Fibroblast of skin of scalp (primary cell): ENCODE measurements around the gene CCNL2.
"Not testable (repeated sequence)": the region's sequence is repeated elsewhere in the genome, so short reads cannot be mapped to it uniquely, and the experiment has no call there.

Experiments
- DNase-seq: peaks from one replicate; pipeline ENCODE4 v3.0.0-alpha.2; 2013

Gene CCNL2

DNA sequence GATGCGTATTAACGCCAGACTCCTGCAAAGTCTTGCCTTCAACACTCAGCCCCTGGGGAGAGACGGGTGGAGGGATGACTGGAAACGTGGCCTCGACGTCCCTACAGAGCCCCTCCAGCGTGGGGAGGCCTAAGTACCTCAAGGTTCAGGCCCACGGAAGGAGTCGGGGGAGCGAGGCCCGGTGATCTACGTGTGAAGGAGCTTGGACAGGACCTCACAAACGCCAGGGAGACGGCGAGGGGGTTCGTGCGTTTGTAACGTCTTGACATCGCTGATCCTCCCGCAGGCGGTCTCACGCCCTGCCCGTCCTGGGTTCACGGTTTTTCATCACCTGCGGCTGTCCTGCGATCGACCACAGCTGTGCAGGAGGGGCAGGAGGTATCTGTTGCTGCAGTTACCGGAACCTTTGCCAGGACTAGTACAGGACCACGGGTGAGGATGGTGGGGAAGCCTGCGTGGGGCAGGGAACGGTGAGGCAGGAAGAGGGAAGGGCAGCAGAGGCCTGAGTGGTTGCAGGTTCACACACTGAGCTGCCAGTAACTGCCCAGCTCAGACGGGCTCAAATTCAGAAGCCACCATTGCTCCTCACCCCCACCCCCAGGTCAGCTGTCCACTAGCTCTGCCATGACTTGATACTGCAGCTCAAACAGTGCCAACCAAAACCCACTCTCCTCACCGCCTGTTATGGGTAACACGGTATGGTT is 889 bp upstream of the CCNL2 start:
- no peak for DNase-seq

DNA sequence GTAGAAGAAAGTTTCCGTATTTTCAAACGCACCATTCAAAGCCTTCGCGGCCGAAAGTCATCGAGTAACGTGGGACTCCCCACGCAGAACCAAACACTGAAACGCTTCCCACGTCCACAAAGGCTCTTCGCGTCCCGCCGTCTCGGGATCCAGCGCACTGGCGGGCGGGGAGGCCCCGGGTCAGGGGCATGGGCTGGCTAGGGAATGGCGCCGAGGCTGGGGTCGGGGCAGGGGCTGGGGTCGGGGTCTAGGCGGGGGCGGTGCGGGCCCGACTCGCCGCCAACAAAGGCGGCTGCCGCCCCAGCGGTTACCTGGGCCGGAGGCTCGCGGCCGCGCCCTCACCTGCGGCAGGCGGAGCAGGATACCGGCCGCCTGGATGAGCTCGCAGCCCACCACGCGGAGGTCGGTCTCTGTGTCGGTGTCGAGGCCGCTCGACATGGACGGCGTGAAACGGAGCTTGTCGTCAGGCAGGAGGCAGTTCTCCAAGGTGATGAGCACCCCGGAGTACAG is 403 bp downstream of the CCNL2 start:
- no peak for DNase-seq

DNA sequence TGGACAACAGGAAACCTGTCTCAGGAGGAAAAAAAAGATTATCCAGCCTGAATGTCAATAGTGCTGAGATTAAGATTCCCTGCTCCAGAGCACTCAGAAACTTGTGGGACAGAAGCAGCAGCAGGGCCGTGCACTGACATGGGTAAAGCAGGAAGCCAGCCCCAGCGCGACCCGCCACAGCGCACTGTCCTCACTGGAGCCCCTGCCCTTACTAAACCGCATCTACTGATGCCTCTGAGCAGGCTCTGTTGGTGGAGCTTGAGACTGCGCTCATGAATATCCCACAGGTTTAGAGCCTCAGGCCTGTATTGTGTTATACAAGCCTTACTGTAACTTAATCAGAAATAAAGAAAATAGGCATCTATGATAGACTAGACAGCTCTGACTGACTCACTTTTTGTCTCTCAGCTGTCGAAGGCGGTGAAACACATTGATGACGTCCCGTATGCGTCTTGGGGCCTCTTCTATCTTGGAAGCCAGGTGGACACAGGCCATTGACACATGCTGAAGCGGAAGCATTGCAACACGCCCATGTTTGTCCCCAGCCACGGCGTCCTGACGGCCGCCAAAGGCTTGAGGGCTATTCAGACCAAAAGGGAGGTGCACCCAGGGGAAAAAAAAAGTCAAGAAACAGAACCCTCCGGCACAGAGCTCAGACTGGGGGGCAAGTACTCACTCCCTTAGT is 1.2 kb downstream of the CCNL2 start:
- DNase-seq: no peak

DNA sequence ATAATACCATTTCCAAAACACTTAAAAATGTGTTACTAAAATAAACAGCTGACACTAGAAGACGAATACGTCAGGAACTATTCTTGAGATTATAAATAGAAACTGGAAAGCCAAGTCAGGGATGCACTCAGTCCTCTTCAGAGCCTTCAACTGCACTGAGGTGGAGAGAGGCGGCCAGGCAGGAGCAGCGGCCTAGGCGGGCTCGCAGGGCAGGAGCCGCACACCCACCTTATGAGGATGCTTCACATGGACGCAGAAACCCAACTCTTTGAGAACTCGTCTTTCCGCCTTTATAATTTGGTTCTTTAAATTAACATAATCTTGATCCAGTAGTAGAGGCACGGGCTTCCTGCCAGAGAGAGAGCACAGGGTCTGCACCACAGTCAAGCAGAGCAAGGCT is 4.0 kb downstream of the CCNL2 start:
- DNase-seq: no peak

DNA sequence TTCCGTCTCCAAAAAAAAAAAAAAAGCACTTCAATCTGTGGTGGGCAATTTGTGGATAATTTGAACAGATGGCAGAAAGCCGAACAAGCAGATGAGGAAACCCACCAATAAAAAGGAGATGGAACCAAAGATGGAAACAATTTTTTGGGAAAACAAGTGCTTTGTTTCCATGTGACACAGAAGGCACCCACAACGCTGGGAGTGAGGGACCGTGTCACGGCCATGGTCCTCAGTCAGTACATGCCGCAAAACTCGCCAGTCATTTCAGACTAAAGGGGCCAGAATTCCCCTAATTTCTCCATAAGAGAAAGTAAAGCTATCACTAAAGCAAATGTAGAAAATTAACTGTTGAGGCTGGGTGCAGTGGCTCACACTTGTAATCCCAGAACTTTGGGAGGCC is 5.0 kb downstream of the CCNL2 start:
- DNase-seq: no peak

DNA sequence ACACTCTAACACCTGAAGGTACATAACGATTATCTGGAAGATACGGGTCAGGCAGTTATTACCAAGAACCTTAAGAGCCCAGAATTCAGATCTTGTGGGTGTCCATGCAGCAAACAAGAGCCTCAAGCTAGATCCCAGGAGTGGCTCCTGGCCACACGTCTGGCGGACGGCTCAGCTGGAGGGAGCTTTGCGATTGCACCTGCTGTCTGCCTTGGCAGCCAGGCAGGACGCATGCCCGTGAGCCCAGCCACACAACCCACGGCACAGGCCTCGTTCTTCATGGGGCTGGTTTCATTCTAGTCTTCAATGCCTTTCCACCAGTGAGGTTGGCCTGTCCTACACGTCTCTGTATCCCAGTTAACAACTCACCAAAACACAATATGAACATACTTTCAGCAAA is 5.7 kb downstream of the CCNL2 start:
- no peak for DNase-seq

DNA sequence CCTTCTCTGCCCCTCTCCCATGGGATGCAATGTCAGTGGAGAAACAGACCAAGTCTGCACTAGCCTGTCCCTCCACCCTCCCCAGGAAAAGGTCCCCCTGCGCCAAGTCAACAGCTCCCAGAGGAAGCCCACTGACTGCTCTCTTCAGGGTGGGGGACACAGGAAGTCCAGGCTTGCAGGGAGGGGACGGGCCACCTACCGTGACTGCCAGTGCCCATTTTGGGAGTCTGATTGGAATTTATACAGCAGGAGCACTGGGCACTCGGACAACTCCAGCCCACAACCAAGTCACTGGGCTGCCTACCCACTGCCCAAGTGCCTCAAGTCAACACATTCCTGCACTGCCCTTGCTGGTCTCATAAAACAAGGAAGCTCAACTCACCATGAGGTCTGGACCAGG is 6.1 kb downstream of the CCNL2 start:
- no peak for DNase-seq

DNA sequence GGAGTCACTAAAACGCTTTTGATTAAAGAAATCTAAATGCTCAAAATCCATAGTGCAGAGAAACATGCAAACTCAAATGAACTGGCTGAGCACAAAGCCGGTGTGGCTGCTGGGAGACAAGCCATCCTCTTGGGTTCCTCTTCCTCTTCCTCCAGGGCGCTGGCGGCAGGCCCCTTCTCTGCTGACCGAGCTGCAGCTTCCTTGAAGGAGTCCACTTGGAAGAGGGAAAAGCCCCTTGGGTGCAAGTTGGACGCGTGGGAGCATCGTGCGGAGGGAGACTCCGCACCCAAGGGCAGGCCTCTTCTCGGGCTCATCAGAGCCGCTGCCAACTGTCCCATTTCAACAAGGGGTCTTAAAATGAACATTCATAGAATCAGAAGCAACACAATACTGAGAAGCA is 7.9 kb downstream of the CCNL2 start:
- DNase-seq: no peak

DNA sequence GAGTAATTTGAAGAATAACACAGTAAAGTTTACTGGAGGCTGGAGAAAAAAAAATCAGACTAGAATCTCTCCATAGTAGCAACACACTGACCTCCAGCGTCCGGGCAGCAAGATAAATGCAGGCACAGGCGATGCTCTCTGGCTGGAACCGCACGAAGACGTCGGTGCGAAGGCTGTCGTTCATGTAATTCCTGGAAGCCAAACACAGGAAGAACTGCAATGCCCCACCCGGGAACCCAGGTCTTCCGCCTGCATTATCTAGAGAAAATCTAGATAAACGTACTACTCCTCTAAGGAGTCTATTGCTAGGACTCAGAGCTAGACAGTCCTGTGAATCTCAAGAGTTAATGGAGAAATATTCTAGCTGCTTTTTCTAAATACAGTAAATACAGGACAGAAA is 8.5 kb downstream of the CCNL2 start:
- no peak for DNase-seq

DNA sequence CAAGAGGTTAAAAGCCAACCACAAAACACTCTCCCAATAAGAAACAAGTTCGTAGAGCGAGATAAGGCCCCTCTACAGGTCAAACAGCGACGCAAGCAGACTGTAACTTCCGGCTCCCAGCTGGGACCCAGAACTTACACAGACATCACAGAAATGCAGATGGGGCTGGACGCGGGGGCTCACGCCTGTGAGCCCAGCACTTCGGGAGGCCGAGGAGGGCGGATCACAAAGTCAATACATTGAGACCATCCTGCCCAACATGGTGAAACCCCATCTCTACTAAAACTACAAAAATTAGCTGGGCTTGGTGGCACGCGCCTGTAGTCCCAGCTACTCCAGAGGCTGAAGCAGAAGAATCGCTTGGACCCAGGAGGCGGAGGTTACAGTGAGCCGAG is 11.1 kb downstream of the CCNL2 start:
- no peak for DNase-seq

DNA sequence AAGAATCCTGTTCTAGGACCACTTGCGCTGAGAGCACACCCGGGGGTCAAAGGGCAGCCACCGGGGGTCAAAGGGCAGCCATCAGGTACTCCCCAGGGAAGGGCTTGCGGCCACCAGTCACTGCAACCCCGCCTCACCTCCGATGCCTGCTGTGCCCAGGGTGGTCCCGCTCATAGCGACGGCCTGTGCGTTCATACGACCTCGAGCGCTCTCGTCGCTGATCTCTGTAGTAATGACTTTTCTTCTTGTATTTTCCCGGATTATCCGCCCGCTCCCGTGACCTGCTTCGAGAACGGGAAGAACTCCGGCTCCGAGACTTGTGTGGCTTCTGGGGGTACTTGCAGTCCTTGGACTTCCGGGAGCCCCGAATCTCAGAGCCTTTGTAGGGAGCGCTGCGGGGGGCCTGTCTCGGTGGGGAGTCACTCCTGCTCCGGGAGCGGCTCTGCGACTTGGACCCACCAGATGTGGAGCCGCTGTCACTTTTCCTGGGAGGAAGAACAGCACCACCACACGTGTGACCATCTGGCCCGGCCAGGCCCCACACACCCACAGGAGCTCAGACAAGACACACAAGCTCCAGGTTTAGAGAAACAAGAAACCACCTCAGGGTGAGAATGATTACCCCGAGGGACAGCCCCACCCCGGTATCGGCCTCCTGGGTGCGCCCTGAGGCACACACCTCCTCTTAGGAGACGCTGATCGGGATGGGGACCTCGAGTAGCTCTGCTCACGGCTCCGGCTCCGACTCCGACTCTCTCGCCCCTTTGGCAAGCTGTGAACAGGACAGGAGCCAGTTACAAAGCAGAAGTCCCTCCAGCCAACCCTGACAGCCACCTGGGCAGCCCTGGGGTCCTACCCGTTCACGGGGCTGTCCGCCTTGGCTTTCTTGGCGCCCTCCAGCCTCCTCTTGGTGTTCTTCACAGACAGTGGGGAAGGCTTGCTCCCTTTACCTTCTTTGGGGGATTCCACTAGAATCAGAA is 11.7 kb downstream of the CCNL2 start:
- DNase-seq: no peak

DNA sequence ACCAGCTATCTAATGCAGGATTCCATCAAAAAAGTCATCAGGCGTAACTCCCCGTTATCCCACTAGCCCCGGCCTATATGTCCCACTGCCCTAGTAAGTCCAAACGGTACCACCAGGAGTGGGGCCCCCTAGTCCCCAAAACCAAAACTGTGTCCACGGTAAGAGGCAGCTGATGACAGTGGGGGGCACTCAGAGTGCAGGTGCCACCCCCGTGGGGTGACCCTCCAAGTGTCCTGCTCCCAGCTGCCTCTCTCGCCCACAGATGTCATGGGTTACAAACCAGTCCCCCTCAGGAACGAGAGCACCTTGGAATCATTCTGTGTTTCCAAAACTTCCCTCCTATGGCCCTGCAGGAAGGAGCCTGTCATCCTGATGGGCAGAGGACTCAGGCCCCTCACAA is 13.2 kb downstream of the CCNL2 start:
- DNase-seq: no peak

DNA sequence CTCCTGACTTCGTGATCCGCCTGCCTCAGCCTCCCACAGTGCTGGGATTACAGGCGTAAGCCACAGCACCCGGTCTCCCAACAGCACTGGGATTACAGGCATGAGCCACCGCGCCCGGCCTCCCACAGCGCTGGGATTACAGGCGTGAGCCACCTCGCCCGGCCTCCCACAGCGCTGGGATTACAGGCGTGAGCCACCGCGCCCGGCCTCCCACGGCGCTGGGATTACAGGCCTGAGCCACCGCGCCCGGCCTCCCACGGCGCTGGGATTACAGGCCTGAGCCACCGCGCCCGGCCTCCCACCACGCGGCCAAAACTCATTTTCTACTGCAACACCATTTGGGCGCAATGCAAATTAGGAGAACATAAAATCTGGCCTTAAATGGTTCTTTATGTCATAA is 13.8 kb downstream of the CCNL2 start:
- DNase-seq: not testable (repeated sequence)

DNA sequence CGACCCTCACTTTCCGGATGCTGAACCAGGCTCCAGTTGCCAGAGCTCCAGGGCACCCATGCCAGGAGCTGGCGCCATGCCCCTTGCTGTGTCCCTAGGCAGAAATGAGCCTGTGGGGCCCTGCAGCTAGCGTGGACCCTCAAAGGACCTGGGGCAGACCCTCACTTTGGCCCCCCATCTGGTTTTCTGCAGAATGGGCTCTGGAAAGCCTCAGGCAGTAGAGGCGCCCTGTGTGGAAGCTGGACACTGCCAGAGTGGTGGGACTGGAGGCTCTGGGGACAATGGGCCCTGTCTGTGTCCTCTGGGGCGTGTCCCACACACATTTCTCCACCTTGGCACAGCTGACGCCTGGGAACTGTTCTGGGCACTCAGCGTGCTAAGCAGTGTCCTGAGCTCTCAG is 17.8 kb downstream of the CCNL2 start:
- DNase-seq: no peak

DNA sequence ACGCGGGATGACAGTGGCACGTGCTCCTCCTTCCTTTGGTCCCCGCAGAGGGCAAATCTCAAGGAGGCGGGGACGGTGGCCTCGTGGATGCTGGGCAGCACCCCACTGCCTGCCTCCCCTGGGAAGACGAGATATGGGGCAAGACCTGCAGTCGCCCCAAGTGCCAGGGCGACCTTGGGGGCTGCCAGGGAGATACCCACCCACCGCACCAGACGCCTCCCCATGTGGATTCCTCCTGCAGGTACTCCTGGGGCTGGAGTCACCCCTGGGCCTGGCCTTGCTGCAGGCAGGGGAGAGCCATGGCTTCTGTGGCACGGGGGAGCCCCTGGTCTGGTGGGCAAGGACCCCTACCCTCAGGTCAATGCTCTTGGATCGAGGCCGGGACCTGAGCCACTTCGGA is 18.3 kb downstream of the CCNL2 start:
- DNase-seq: no peak

DNA sequence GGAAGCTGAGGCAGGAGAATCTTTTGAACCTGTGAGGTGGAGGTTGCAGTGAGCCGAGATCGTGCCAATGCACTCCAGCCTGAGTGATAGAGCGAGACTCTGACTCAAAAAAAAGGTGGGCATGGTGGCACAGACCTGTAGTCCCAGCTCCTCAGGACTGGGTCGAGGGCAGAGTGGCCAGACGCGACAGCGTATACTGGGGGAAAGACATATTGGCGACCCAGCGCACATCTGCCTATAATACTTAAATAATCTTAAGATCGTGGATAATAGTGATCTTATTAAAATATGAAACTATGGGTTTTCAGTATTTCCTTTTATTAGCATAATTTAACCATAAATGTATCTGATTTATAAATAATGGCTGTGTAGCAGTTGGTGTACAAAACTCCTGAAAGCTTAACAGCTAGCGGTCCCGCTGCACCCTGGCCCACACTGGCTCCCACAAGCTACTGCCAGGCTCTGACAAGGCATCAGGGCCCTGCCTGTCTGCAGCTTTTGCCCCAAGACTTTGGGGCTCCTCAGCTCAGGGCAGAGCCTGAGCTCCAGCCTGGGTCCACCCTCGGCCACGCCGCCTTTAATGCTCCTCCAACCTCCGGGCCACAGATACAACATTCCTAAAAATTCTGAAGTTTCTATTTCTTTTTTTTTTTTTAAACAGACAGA is 21.5 kb downstream of the CCNL2 start:
- no peak for DNase-seq

DNA sequence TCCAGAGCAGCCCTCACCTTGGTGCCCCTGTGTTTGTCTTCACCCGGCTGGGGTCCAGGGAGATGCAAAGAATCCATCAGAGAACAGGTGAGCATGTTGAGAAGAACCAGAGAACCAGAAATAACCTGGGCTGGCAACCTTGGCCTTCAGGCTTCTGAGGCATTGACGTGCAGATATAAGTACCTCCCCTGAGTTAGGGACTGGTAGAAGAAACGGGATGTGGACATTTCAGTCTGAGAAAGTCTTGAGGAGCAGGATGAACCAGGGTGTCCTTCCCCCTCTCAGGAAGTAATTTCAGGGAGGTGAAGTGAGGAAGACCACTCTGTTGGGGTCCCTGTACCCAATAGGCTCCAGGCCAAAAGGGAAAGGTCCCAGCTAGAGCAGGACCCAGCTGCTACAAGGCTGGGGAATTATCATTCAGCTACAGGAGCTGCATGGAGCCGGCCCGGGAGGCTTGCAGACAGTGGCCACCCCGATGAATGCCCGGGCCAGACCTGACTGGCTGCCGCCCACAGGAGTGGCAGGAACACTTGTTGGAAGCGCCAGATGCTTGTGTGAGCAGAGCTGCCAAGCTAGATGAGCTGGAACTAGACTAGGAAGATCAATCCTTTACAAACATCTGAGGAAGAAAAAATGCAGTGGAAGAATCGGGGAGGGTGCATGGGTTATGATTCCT is 22.4 kb downstream of the CCNL2 start:
- DNase-seq: no peak

DNA sequence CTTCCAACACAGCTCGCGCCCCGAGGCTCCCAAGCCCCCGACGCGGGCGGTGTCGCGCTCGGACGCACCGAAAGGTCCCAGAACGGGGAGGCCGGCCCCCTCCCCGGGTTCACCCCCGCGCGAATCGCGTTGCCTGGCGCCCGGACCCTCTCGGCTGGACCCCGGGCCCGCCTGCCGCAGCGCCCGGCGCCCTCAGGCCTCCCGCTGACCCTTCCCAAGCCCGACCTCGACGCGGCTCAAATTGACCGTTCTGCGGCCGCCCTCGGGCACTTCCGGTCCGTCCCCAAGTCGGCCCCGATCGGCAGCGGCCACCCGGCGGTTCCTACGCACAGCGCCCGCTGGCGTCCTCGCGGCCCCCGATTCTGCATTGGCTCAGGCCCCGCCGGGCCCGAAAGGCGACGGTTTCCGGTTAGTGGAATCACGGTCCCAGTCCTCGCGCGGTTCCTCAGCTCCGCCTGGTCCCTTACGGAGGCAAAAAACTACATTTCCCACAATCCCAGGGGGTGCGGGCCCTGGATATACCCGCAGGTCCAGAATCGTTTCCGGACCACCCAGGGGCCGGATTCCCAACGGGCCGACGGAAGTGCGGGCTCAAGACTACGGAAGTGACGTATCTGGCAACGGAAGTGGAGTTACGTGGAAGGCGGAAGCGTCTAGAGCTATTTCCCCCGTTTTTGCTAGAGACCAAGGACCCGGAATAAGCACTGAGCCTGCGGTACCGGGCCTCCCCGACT is 24.0 kb downstream of the CCNL2 start, which contains the start of gene AURKAIP1:
AURKAIP1 (minus strand) TSS at position 279 of the 734 bp plus-strand sequence. CDS start 451 bp downstream, outside the sequence.
- peak; percentile 100 for DNase-seq

DNA sequence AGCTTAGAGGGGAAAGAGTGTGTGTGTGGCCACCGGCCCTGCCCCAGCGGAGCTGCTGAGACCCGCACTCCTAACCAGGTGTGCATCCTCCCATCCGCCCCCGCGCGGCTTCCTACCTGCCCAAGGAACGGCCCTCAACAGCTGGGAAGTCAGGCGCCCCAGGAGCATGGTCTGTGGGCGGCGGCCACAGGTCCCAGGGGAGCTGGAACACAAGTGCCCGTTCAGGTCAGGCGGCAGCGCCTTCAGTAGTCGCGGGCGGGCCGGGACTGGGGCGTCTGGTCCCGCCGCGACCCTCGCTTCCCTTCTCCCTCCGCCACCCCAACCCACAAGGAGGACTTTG is 24.6 kb downstream of the CCNL2 start:
- no peak for DNase-seq

DNA sequence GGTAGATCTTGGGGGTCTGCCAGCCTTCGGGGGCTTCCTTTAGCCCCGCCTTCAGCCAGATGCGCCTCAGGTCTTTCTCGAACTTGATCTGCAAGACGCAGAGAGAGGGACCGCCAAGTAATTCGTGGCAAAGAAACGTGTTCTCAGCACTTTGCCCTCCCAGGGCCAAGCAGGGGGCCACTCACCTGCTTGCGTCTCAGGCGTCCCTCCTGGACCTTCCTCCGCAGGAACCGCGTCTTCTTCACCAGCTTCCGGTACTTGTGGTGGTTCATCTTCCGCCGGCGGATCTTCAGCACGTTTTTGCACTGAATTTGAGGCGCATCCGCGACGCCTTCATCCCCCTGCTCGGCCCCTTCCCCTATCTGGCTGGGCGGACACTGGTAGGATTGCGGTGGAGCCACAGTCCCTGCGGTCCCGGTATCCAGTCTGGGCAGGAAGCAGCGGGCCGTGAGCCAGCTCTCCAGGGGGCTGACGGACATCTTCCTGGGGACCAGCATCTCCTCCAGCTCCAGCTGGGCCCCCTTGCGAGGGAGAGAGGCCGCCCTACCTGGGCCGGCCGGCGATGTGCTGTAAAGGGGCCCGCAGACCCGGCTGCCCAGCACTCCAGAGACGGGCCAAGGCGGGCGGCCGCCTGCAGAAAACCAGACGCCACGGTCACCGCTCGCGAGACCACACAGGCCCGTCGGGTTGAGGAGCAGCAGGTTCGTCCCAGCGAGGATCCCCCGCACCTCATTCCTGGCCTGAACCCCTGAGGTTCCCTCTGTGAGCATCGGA is 25.1 kb downstream of the CCNL2 start:
- no peak for DNase-seq
